Measurements from ENCODE around the gene ZIC1. TPM values are rescaled to one million over a fixed set of nuclear protein-coding genes. Genes with fewer than 3 reads are reported as not detected.

The ZIC1 gene
- total RNA-seq, 1 experiment from 2014 or later: not detected

- BruUV-seq (replicated peaks): no TSS peak
- Histone ChIP-seq H3K4me3 (replicated peaks in 1 of 2; ENCODE audit: low read depth in 1 of 2, low read length in 2 of 2) (no peak overlapping the region), H3K9ac (ENCODE audit: low read length) (no peak overlapping the region), H3K27ac (ENCODE audit: low read depth, low read length) (no peak overlapping the region), H3K4me1 (ENCODE audit: control insufficient read depth in 1 of 2, insufficient read depth in 2 of 2, low read length in 2 of 2) (no peaks in the 10 kb centered on the region), H2AFZ (ENCODE audit: low read depth, low read length, poor library complexity, severe bottlenecking) (no peak overlapping the region), H3K4me2 (ENCODE audit: low read length) (no peak overlapping the region), H3K9me2 (ENCODE audit: insufficient read depth) (no peaks in the 10 kb centered on the region), H3K79me2 (ENCODE audit: insufficient read depth, low read length) (no peaks in the 10 kb centered on the region), H3K36me3 (ENCODE audit: control insufficient read depth in 1 of 2, insufficient read depth in 2 of 2, low read length in 2 of 2) (no peaks in the 10 kb centered on the region), H4K20me1 (ENCODE audit: insufficient read depth) (no peaks in the 10 kb centered on the region), H3K27me3 (ENCODE audit: insufficient read depth, low read length) (no peaks in the 10 kb centered on the region), H3K9me3 (ENCODE audit: control insufficient read depth in 1 of 2, insufficient read depth in 1 of 2, low read depth in 1 of 2, low read length in 2 of 2) (no peaks in the 10 kb centered on the region)
- intact Hi-C loops (cut with micrococcal nuclease): loop anchor here (5.0 kb wide), 1 partner anchor 233 kb away; no protein-coding TSS in a partner anchor
- TF ChIP-seq ELF1 (IDR thresholded peaks at IDR 0.05; ENCODE audit: borderline replicate concordance, low read depth): no peak
- no peak for TF ChIP-seq CBX3 (IDR thresholded peaks at IDR 0.05; ENCODE audit: low read depth)
- no peak for TF ChIP-seq SP1 (IDR thresholded peaks at IDR 0.05; ENCODE audit: low read depth)
- no peak for TF ChIP-seq POLR2AphosphoS5 (IDR thresholded peaks at IDR 0.05; ENCODE audit: low read depth, low read length)
- no peak for TF ChIP-seq FOSL1 (IDR thresholded peaks at IDR 0.05; ENCODE audit: low read depth)
- no peak for TF ChIP-seq ZNF274 (IDR thresholded peaks at IDR 0.05; ENCODE audit: low read depth, low read length)
- no peak for TF ChIP-seq ZBTB33 (IDR thresholded peaks at IDR 0.05; ENCODE audit: extremely low read depth, insufficient replicate concordance, low read length)
- TF ChIP-seq EZH2phosphoT487 (IDR thresholded peaks at IDR 0.05; ENCODE audit: borderline replicate concordance): no peak
- TF ChIP-seq, protein P1, sequence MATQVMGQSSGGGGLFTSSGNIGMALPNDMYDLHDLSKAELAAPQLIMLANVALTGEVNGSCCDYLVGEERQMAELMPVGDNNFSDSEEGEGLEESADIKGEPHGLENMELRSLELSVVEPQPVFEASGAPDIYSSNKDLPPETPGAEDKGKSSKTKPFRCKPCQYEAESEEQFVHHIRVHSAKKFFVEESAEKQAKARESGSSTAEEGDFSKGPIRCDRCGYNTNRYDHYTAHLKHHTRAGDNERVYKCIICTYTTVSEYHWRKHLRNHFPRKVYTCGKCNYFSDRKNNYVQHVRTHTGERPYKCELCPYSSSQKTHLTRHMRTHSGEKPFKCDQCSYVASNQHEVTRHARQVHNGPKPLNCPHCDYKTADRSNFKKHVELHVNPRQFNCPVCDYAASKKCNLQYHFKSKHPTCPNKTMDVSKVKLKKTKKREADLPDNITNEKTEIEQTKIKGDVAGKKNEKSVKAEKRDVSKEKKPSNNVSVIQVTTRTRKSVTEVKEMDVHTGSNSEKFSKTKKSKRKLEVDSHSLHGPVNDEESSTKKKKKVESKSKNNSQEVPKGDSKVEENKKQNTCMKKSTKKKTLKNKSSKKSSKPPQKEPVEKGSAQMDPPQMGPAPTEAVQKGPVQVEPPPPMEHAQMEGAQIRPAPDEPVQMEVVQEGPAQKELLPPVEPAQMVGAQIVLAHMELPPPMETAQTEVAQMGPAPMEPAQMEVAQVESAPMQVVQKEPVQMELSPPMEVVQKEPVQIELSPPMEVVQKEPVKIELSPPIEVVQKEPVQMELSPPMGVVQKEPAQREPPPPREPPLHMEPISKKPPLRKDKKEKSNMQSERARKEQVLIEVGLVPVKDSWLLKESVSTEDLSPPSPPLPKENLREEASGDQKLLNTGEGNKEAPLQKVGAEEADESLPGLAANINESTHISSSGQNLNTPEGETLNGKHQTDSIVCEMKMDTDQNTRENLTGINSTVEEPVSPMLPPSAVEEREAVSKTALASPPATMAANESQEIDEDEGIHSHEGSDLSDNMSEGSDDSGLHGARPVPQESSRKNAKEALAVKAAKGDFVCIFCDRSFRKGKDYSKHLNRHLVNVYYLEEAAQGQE (IDR thresholded peaks at IDR 0.05; ENCODE audit: low read depth): no peak
- TF ChIP-seq TCF7L2 (IDR thresholded peaks at IDR 0.05; ENCODE audit: borderline replicate concordance, extremely low read depth, insufficient read depth, insufficient read length): no peak
- no peak for TF ChIP-seq SRF (IDR thresholded peaks at IDR 0.05; ENCODE audit: low read depth)
- TF ChIP-seq YY1 (IDR thresholded peaks at IDR 0.05; ENCODE audit: extremely low read depth, insufficient replicate concordance, low read depth, low read length): no peak
- TF ChIP-seq POLR2A (IDR thresholded peaks at IDR 0.05; ENCODE audit: borderline replicate concordance, extremely low read depth, insufficient read depth, insufficient read length): no peak
- TF ChIP-seq CEBPB (IDR thresholded peaks at IDR 0.05; ENCODE audit: low read depth): no peak
- no peak for TF ChIP-seq CTCF (IDR thresholded peaks at IDR 0.05 in 2 of 3, conservative IDR thresholded peaks at IDR 0.05 in 1 of 3; ENCODE audit: borderline replicate concordance in 1 of 3, insufficient read depth in 1 of 3, low read depth in 2 of 3, low read length in 2 of 3)
- RAD21 ChIA-PET (ENCODE audit: low non-redundant PET in 1 of 2, low total read pairs in 2 of 2, uncharacterized antibody in 2 of 2, unreplicated experiment in 2 of 2): no interaction called here
- POLR2A ChIA-PET: no interaction called here
- ATAC-seq: no peak
- CTCF ChIA-PET: interaction anchor here (1.1 to 1.9 kb wide), 4 partner anchors 23 to 693 kb away, joined by 3 to 8 read pairs (median 7); no protein-coding TSS in a partner anchor
- DNase-seq (ENCODE audit: low read depth, low spot score): no peak
These were observed 24.7 kb upstream of the ZIC1 start for GRCh38 chr3:147384210-147385058.

All from HCT116 (cell line).